K562 (cell line): Measurements from ENCODE around the gene POLR2L. TPM values are rescaled to one million over a fixed set of nuclear protein-coding genes. Genes with fewer than 3 reads are reported as not detected.

ENCODE experiments used
- CREB5 ChIP-seq: fragments of 250-450 bp; sonication (Bioruptor Pico); IDR thresholded peaks from 2 replicates; pipeline ENCODE4 v1.5.0; 2020; ENCODE audit warnings: mild to moderate bottlenecking
- CTCFL ChIP-seq: IDR thresholded peaks from 2 replicates; pipeline ENCODE4 v1.6.1; 2011; ENCODE audit warnings: borderline replicate concordance, low read depth, mild to moderate bottlenecking, moderate library complexity, low read length; ENCODE audit not compliant: insufficient read depth, poor library complexity, severe bottlenecking
- FOXA1 ChIP-seq: fragments of 450-650 bp; IDR thresholded peaks from 2 replicates; pipeline ENCODE4 v1.6.1; 2016; ENCODE audit warnings: mild to moderate bottlenecking, borderline replicate concordance
- GTF2E2 ChIP-seq: fragments of 200-800 bp; sonication (Bioruptor generic); IDR thresholded peaks from 2 replicates; pipeline ENCODE4 v1.6.1; 2016; ENCODE audit warnings: missing genetic modification characterization, missing compliant biosample characterization
- NFIC ChIP-seq: fragments of 450-650 bp; IDR thresholded peaks from 2 replicates; pipeline ENCODE4 v1.6.1; 2017; ENCODE audit warnings: mild to moderate bottlenecking, inconsistent platforms
- POLR3G ChIP-seq: IDR thresholded peaks from 2 replicates; pipeline ENCODE4 v1.6.1; 2011; ENCODE audit not compliant: insufficient read length, insufficient replicate concordance; ENCODE audit errors: extremely low read depth
- SP1 ChIP-seq: sonication (generic); formaldehyde crosslinking; IDR thresholded peaks from 2 replicates; pipeline ENCODE4 v1.8.1; 2022; ENCODE audit warnings: mild to moderate bottlenecking, missing genetic modification reagents
- THRAP3 ChIP-seq: fragments of 450-650 bp; IDR thresholded peaks from 2 replicates; pipeline ENCODE4 v1.6.1; 2016; ENCODE audit warnings: mild to moderate bottlenecking, inconsistent platforms, borderline replicate concordance
- TRIM25 ChIP-seq: fragments of 450-650 bp; IDR thresholded peaks from 2 replicates; pipeline ENCODE4 v1.7.0; 2016; ENCODE audit warnings: borderline replicate concordance
- ZFX ChIP-seq: sonication (generic); formaldehyde crosslinking; IDR thresholded peaks from 2 replicates; pipeline ENCODE4 v1.8.0; 2022; ENCODE audit warnings: mild to moderate bottlenecking, missing genetic modification reagents, moderate library complexity
- ZNF518B ChIP-seq: fragments of 250-450 bp; sonication (Bioruptor Pico); IDR thresholded peaks from 2 replicates; pipeline ENCODE4 v1.5.0; 2021; ENCODE audit warnings: mild to moderate bottlenecking, moderate library complexity
- ZNF639 ChIP-seq, 2 experiments: fragments of 200-800 bp in 1 of 2; sonication (Bioruptor generic) in 1 of 2; sonication (generic) in 1 of 2; formaldehyde crosslinking in 1 of 2; IDR thresholded peaks in 1 of 2; conservative IDR thresholded peaks in 1 of 2; 2 replicates each; pipeline versions ENCODE4 v1.5.0 to v1.6.1; 2016 to 2020; ENCODE audit warnings: missing compliant biosample characterization in 1 of 2, missing genetic modification characterization in 1 of 2, missing genetic modification reagents in 1 of 2
- polyA plus RNA-seq, 8 experiments: library from polyadenylated mRNA; depleted of rRNA in 4 of 8; stranded (reverse) in 5 of 8; unstranded in 3 of 8; fragments of >200 nt; fragmentation: Nextera tagmentation in 2 of 8; fragmentation: Illumina TruSeq in 1 of 8; extraction: Ambion mirVana in 2 of 8; extraction: Trizol in 1 of 8; gene quantifications; 2 replicates each; pipeline versions ENCODE4 v1.2.1 to v1.2.3, GENCODE V29; 2011 to 2014; ENCODE audit warnings: inconsistent platforms in 1 of 8, missing spikeins in 1 of 8
- total RNA-seq, 7 experiments: library from RNA; depleted of rRNA in 6 of 7; stranded (reverse); fragments of >200 nt in 6 of 7; fragmentation: Illumina TruSeq in 2 of 7; extraction: Trizol in 2 of 7; gene quantifications; 2 replicates each; pipeline versions ENCODE4 v1.2.1 to v1.2.3, GENCODE V29; 2011 to 2021; ENCODE audit warnings: low replicate concordance in 1 of 7

Gene POLR2L
- total and polyA plus RNA-seq, 9 of the 15 experiments (the other 6 are each of a cell fraction or from before 2014, with no cell fraction given) = 38.3 to 688 (median 108) TPM

GRCh38 chr11:862081-862661 is 19.8 kb upstream of the POLR2L start (continued):
- no peak for TF ChIP-seq CREB5 (CRISPR knock-in tag)
- TF ChIP-seq POLR3G = no peak
- TF ChIP-seq NFIC = peak; percentile 97
- no peak for TF ChIP-seq THRAP3
- TF ChIP-seq ZNF639 (CRISPR knock-in tag; conservative IDR thresholded peaks at IDR 0.05 in 1 of 2, IDR thresholded peaks at IDR 0.05 in 1 of 2) = no peak
- no peak for TF ChIP-seq CTCFL
- no peak for TF ChIP-seq SP1 (CRISPR knock-in tag)
- TF ChIP-seq GTF2E2 = no peak
- TF ChIP-seq ZFX (CRISPR knock-in tag) = 0 out of 2 replicates have a peak, but pooled peaks have one; percentile 11
- no peak for TF ChIP-seq TRIM25
- TF ChIP-seq ZNF518B (CRISPR knock-in tag) = no peak
- TF ChIP-seq FOXA1 = no peak
